Measurements from ENCODE around the gene AR.

Gene AR

GRCh38 chrX:67599532-67599931 is 55.7 kb downstream of the AR start:
- no peak overlapping the region for H3K9ac ChIP-seq (ENCODE audit: low read depth, low read length, poor library complexity, severe bottlenecking)
- no peaks in the 10 kb centered on the region for H3K9me3 ChIP-seq (ENCODE audit: insufficient read depth, low read depth, low read length)
- H3K27me3 ChIP-seq (ENCODE audit: insufficient read depth, low read length, poor library complexity, severe bottlenecking): no peaks in the 10 kb centered on the region
- no peaks in the 10 kb centered on the region for H3K79me2 ChIP-seq (ENCODE audit: insufficient read depth, low read length)
- H2AFZ ChIP-seq (ENCODE audit: low read length): no peak overlapping the region
- H3K4me1 ChIP-seq (ENCODE audit: insufficient read depth, low read length, poor library complexity, severe bottlenecking): no peaks in the 10 kb centered on the region
- no peaks in the 10 kb centered on the region for H3F3A ChIP-seq (ENCODE audit: low read depth)
- no peak for TF ChIP-seq EZH2phosphoT487 (IDR thresholded peaks at IDR 0.05; ENCODE audit: borderline replicate concordance)
- no peak for TF ChIP-seq CTCF (conservative IDR thresholded peaks at IDR 0.05; ENCODE audit: low read length)
- H4K20me1 ChIP-seq (ENCODE audit: insufficient read depth, low read length, poor library complexity, severe bottlenecking): no peaks in the 10 kb centered on the region
- no peak overlapping the region for H3K4me3 ChIP-seq (ENCODE audit: low read length, poor library complexity, severe bottlenecking)
- no peaks in the 10 kb centered on the region for H3K9me2 ChIP-seq (replicated peaks; ENCODE audit: low read depth, low read length)
- H3K4me2 ChIP-seq (ENCODE audit: low read depth, low read length, poor library complexity, severe bottlenecking): no peak overlapping the region
- no peaks in the 10 kb centered on the region for H3K36me3 ChIP-seq (ENCODE audit: insufficient read depth, low read length)

- H3K9ac ChIP-seq (ENCODE audit: low read depth, low read length, poor library complexity, severe bottlenecking): no peak overlapping the region
- no peak overlapping the region for H2AFZ ChIP-seq (ENCODE audit: low read length)
- H3K79me2 ChIP-seq (ENCODE audit: insufficient read depth, low read length): no peaks in the 10 kb centered on the region
- no peaks in the 10 kb centered on the region for H3K27me3 ChIP-seq (ENCODE audit: insufficient read depth, low read length, poor library complexity, severe bottlenecking)
- no peaks in the 10 kb centered on the region for H3K9me2 ChIP-seq (replicated peaks; ENCODE audit: low read depth, low read length)
- H3K4me1 ChIP-seq (ENCODE audit: insufficient read depth, low read length, poor library complexity, severe bottlenecking): no peaks in the 10 kb centered on the region
- no peak overlapping the region for H3K4me3 ChIP-seq (ENCODE audit: low read length, poor library complexity, severe bottlenecking)
- no peaks in the 10 kb centered on the region for H4K20me1 ChIP-seq (ENCODE audit: insufficient read depth, low read length, poor library complexity, severe bottlenecking)
- no peaks in the 10 kb centered on the region for H3K9me3 ChIP-seq (ENCODE audit: insufficient read depth, low read depth, low read length)
- H3K36me3 ChIP-seq (ENCODE audit: insufficient read depth, low read length): no peaks in the 10 kb centered on the region
- H3K4me2 ChIP-seq (ENCODE audit: low read depth, low read length, poor library complexity, severe bottlenecking): no peak overlapping the region
- H3F3A ChIP-seq (ENCODE audit: low read depth): no peaks in the 10 kb centered on the region
- no peak for TF ChIP-seq CTCF (conservative IDR thresholded peaks at IDR 0.05; ENCODE audit: low read length)
- TF ChIP-seq EZH2phosphoT487 (IDR thresholded peaks at IDR 0.05; ENCODE audit: borderline replicate concordance): no peak
These were observed 58.0 kb downstream of the AR start for GRCh38 chrX:67601771-67602170.

DNA sequence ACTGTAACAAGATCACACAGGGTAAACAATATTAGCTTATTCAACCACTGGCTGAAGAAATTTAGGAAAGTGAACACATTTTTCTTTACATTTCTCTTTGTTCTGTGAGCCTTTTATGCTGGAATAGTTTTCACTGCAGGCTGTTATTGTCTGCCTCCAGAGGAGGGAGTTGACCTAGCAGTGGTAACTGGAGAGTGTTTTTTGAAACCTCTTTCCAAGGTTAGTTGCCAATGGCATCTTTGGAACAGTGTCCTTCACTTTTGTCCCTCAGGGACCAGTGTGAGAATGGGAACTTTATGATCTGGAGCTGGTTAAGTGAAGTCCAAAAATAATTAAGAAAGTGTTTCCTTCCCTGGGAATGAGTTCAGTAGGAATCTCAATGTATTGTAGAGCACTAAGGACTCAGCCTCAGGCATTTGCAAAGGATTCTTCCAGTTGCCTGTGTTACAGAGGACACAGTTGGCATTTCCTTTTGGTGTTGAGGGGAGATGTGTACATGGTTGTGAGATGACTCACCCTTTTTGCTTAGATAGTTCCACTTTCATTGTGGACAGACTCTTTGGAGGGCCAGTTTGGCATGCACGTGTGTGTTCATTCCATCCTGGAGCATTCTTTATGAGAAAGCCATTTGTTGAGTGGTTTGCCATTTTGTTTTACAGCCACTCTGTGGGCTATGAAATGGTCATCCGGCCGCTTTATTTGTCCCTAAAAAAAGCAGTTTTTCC is 61.3 kb downstream of the AR start:
- no peak overlapping the region for H3K9ac ChIP-seq (ENCODE audit: low read depth, low read length, poor library complexity, severe bottlenecking)
- no peaks in the 10 kb centered on the region for H4K20me1 ChIP-seq (ENCODE audit: insufficient read depth, low read length, poor library complexity, severe bottlenecking)
- no peaks in the 10 kb centered on the region for H3K9me3 ChIP-seq (ENCODE audit: insufficient read depth, low read depth, low read length)
- H2AFZ ChIP-seq (ENCODE audit: low read length): no peak overlapping the region
- TF ChIP-seq CTCF (conservative IDR thresholded peaks at IDR 0.05; ENCODE audit: low read length): no peak
- TF ChIP-seq EZH2phosphoT487 (IDR thresholded peaks at IDR 0.05; ENCODE audit: borderline replicate concordance): no peak
- H3K4me2 ChIP-seq (ENCODE audit: low read depth, low read length, poor library complexity, severe bottlenecking): no peak overlapping the region
- no peaks in the 10 kb centered on the region for H3F3A ChIP-seq (ENCODE audit: low read depth)
- H3K4me1 ChIP-seq (ENCODE audit: insufficient read depth, low read length, poor library complexity, severe bottlenecking): no peaks in the 10 kb centered on the region
- H3K79me2 ChIP-seq (ENCODE audit: insufficient read depth, low read length): no peaks in the 10 kb centered on the region
- no peaks in the 10 kb centered on the region for H3K36me3 ChIP-seq (ENCODE audit: insufficient read depth, low read length)
- H3K27me3 ChIP-seq (ENCODE audit: insufficient read depth, low read length, poor library complexity, severe bottlenecking): no peaks in the 10 kb centered on the region
- H3K9me2 ChIP-seq (replicated peaks; ENCODE audit: low read depth, low read length): no peaks in the 10 kb centered on the region
- H3K4me3 ChIP-seq (ENCODE audit: low read length, poor library complexity, severe bottlenecking): no peak overlapping the region

Measured in Loucy (cell line).